ENCODE measurements around the gene UCK2.

UCK2 gene

GRCh38 chr1:165841582-165842017 lies 14.2 kb downstream of the UCK2 start:
- TF ChIP-seq CTCF (IDR thresholded peaks at IDR 0.05; ENCODE audit: borderline replicate concordance, control extremely low read depth, extremely low read depth, insufficient read depth, missing control alignments) = no peak
- no peak for DNase-seq (ENCODE audit: low spot score)
- in situ Hi-C loops (cut with MboI; ENCODE audit: low sequenced_read_pairs, unreplicated experiment) = no loop called here

- DNase-seq (ENCODE audit: low spot score) = no peak
- TF ChIP-seq CTCF (IDR thresholded peaks at IDR 0.05; ENCODE audit: borderline replicate concordance, control extremely low read depth, extremely low read depth, insufficient read depth, missing control alignments) = no peak
- in situ Hi-C loops (cut with MboI; ENCODE audit: low sequenced_read_pairs, unreplicated experiment) = no loop called here
Measured at GRCh38 chr1:165842023-165842670, 14.7 kb downstream of the UCK2 start.

- DNase-seq (ENCODE audit: low spot score) = no peak
- TF ChIP-seq CTCF (IDR thresholded peaks at IDR 0.05; ENCODE audit: borderline replicate concordance, control extremely low read depth, extremely low read depth, insufficient read depth, missing control alignments) = no peak
- in situ Hi-C loops (cut with MboI; ENCODE audit: low sequenced_read_pairs, unreplicated experiment) = no loop called here
Measured at GRCh38 chr1:165842671-165843129, 15.3 kb downstream of the UCK2 start.

- in situ Hi-C loops (cut with MboI; ENCODE audit: low sequenced_read_pairs, unreplicated experiment) = no loop called here
- DNase-seq (ENCODE audit: low spot score) = no peak
Measured at GRCh38 chr1:165843304-165843703, 15.9 kb downstream of the UCK2 start.

GRCh38 chr1:165844114-165844798 lies 16.8 kb downstream of the UCK2 start:
- no peak for DNase-seq (ENCODE audit: low spot score)
- no peak for TF ChIP-seq CTCF (IDR thresholded peaks at IDR 0.05; ENCODE audit: borderline replicate concordance, control extremely low read depth, extremely low read depth, insufficient read depth, missing control alignments)
- in situ Hi-C loops (cut with MboI; ENCODE audit: low sequenced_read_pairs, unreplicated experiment) = no loop called here

More at GRCh38 chr1:165843304-165843703, 15.9 kb downstream of the UCK2 start:
- no peak for TF ChIP-seq CTCF (IDR thresholded peaks at IDR 0.05; ENCODE audit: borderline replicate concordance, control extremely low read depth, extremely low read depth, insufficient read depth, missing control alignments)

- in situ Hi-C loops (cut with MboI; ENCODE audit: low sequenced_read_pairs, unreplicated experiment) = no loop called here
- no peak for DNase-seq (ENCODE audit: low spot score)
- TF ChIP-seq CTCF (IDR thresholded peaks at IDR 0.05; ENCODE audit: borderline replicate concordance, control extremely low read depth, extremely low read depth, insufficient read depth, missing control alignments) = no peak
Measured at GRCh38 chr1:165844933-165845332, 17.5 kb downstream of the UCK2 start.

Measured in GM13976 (cell line).